ENCODE measurements around the gene PSMB7.

The PSMB7 gene
- 38.4 to 42.6 (median 40.2) reads per million in 4 donors for total RNA-seq

- peak; percentile 93 to 97 (median 96) for DNase-seq
These were observed at the start of gene PSMB7 for GRCh38 chr9:124415102-124415851. Gene PSMB7, minus strand, starts transcription at chr9:124415442. Its CDS starts 17 bp downstream, at chr9:124415425.

- DNase-seq: no peak
These were observed 47.5 kb upstream of the PSMB7 start for GRCh38 chr9:124462739-124463138.

- no peak for DNase-seq
These were observed 43.2 kb upstream of the PSMB7 start for GRCh38 chr9:124458441-124458840.

GRCh38 chr9:124457887-124458431, 42.7 kb upstream of the PSMB7 start:
- DNase-seq: no peak

GRCh38 chr9:124457079-124457886, 42.0 kb upstream of the PSMB7 start:
- no peak for DNase-seq

- no peak for DNase-seq
These were observed 41.3 kb upstream of the PSMB7 start for GRCh38 chr9:124456341-124457078.

GRCh38 chr9:124455820-124456219, 40.6 kb upstream of the PSMB7 start:
- no peak for DNase-seq

GRCh38 chr9:124454791-124455443, 39.7 kb upstream of the PSMB7 start:
- DNase-seq: no peak

- no peak for DNase-seq
These were observed 39.1 kb upstream of the PSMB7 start for GRCh38 chr9:124454296-124454695.

- DNase-seq: no peak
These were observed 38.4 kb upstream of the PSMB7 start for GRCh38 chr9:124453586-124454191.

- DNase-seq: no peak
These were observed 37.8 kb upstream of the PSMB7 start for GRCh38 chr9:124452841-124453585.

- no peak for DNase-seq
These were observed 37.1 kb upstream of the PSMB7 start for GRCh38 chr9:124452326-124452725.

- DNase-seq: no peak
These were observed 35.9 kb upstream of the PSMB7 start for GRCh38 chr9:124450931-124451661.

GRCh38 chr9:124450241-124450924, 35.1 kb upstream of the PSMB7 start, which contains the start of gene ADGRD2:
Gene ADGRD2, plus strand, starts transcription at chr9:124450451. Its CDS starts 1,216 bp downstream, at chr9:124451667.
- no peak for DNase-seq

GRCh38 chr9:124449381-124450151, 34.3 kb upstream of the PSMB7 start:
- no peak for DNase-seq

- DNase-seq: no peak
These were observed 32.8 kb upstream of the PSMB7 start for GRCh38 chr9:124448019-124448418.

GRCh38 chr9:124447297-124447661, 32.0 kb upstream of the PSMB7 start:
- no peak for DNase-seq

- no peak for DNase-seq
These were observed 28.9 kb upstream of the PSMB7 start for GRCh38 chr9:124444166-124444565.

GRCh38 chr9:124443625-124444024, 28.4 kb upstream of the PSMB7 start:
- no peak for DNase-seq

All from T-helper 1 cell (primary cell).